ENCODE measurements around the gene NME9. TPM values are rescaled to one million over a fixed set of nuclear protein-coding genes. Genes with fewer than 3 reads are reported as not detected.

The NME9 gene
- total and polyA plus RNA-seq, 7 donors: 0.23 TPM; not detected in 6

- no peak overlapping the region for H3K27ac ChIP-seq
These were observed 36.5 kb upstream of the NME9 start for GRCh38 chr3:138366006-138366759.

GRCh38 chr3:138365253-138365555 lies 35.6 kb upstream of the NME9 start:
- TF ChIP-seq POLR2AphosphoS5 (IDR thresholded peaks at IDR 0.05): no peak
- no peak for TF ChIP-seq CTCF (IDR thresholded peaks at IDR 0.05)
- no peak for TF ChIP-seq POLR2A (IDR thresholded peaks at IDR 0.05)
- no peak for TF ChIP-seq EP300 (IDR thresholded peaks at IDR 0.05)
- Histone ChIP-seq H3K36me3 (no peaks in the 10 kb centered on the region), H3K27me3 (no peaks in the 10 kb centered on the region), H3K4me3 (no peak overlapping the region), H3K9me3 (no peaks in the 10 kb centered on the region), H3K27ac (no peak overlapping the region), H3K4me1 (peaks cover 0 to 48% (median 9%) of the 10 kb centered on the region in 4 donors)
- whole genome bisulfite sequencing, 2 donors: 88 to 92% methylated on average over 4 of the region's 4 CpGs
- DNase-seq: no peak
- intact Hi-C loops (cut with DNase I): no loop called here

More at GRCh38 chr3:138366006-138366759, 36.5 kb upstream of the NME9 start:
- no peak for TF ChIP-seq POLR2AphosphoS5 (IDR thresholded peaks at IDR 0.05)
- no peak for TF ChIP-seq EP300 (IDR thresholded peaks at IDR 0.05)
- no peak for TF ChIP-seq POLR2A (IDR thresholded peaks at IDR 0.05)
- no peak for TF ChIP-seq CTCF (IDR thresholded peaks at IDR 0.05)
- H3K4me1 ChIP-seq: peaks cover 0 to 40% (median 6%) of the 10 kb centered on the region in 4 donors
- no peaks in the 10 kb centered on the region for H3K27me3 ChIP-seq
- no peaks in the 10 kb centered on the region for H3K9me3 ChIP-seq
- intact Hi-C loops (cut with DNase I): no loop called here
- 63 to 81% methylated on average over 8 of the region's 8 CpGs for WGBS, 2 donors
- H3K36me3 ChIP-seq: no peaks in the 10 kb centered on the region
- DNase-seq: peak; percentile 56
- no peak overlapping the region for H3K4me3 ChIP-seq

- TF ChIP-seq EP300 (IDR thresholded peaks at IDR 0.05) (no peak), CTCF (IDR thresholded peaks at IDR 0.05) (no peak), POLR2A (IDR thresholded peaks at IDR 0.05) (no peak), POLR2AphosphoS5 (IDR thresholded peaks at IDR 0.05) (no peak)
- WGBS, 2 donors: 79 to 87% methylated on average over 6 of the region's 6 CpGs
- no peak for DNase-seq
These were observed 35.0 kb upstream of the NME9 start for GRCh38 chr3:138364356-138365252.

GRCh38 chr3:138363322-138363721 lies 33.7 kb upstream of the NME9 start:
- H3K27me3 ChIP-seq: no peaks in the 10 kb centered on the region

More at GRCh38 chr3:138364356-138365252, 35.0 kb upstream of the NME9 start:
- H3K4me1 ChIP-seq: peaks cover 0 to 53% (median 11%) of the 10 kb centered on the region in 4 donors
- H3K27me3 ChIP-seq: no peaks in the 10 kb centered on the region
- no peaks in the 10 kb centered on the region for H3K36me3 ChIP-seq
- intact Hi-C loops (cut with DNase I): no loop called here
- H3K27ac ChIP-seq: no peak overlapping the region
- H3K4me3 ChIP-seq: no peak overlapping the region
- no peaks in the 10 kb centered on the region for H3K9me3 ChIP-seq

More at GRCh38 chr3:138363322-138363721, 33.7 kb upstream of the NME9 start:
- intact Hi-C loops (cut with DNase I): no loop called here
- Histone ChIP-seq H3K4me3 (no peak overlapping the region), H3K4me1 (peaks cover 0 to 56% (median 24%) of the 10 kb centered on the region in 4 donors), H3K27ac (no peak overlapping the region), H3K9me3 (no peaks in the 10 kb centered on the region), H3K36me3 (no peaks in the 10 kb centered on the region)
- WGBS, 2 donors: 91 to 93% methylated on average over 4 of the region's 4 CpGs
- DNase-seq: no peak
- TF ChIP-seq POLR2AphosphoS5 (IDR thresholded peaks at IDR 0.05) (no peak), CTCF (IDR thresholded peaks at IDR 0.05) (no peak), POLR2A (IDR thresholded peaks at IDR 0.05) (no peak), EP300 (IDR thresholded peaks at IDR 0.05) (no peak)

Data from sigmoid colon (tissue), 7 donors.